GM12878 (cell line): ENCODE measurements around the gene ALPK1. TPM values are rescaled to one million over a fixed set of nuclear protein-coding genes. Genes with fewer than 3 reads are reported as not detected.
A peak's percentile ranks its signal among the peaks of the same experiment; 100 is the strongest.

Source experiments
- ATAC-seq: fragments of 200-7000 bp; cut with Tn5 transposase; 3 replicates; pipeline ENCODE4 v1.9.1; 2020; ENCODE audit warnings: mild to moderate bottlenecking, moderate library complexity
- BruUV-seq: library from RNA; stranded (reverse); fragments of 400-500 nt; replicated peaks from 2 replicates; lab custom pipeline; 2021; lab: Mats Ljungman, UMichigan
- CTCF ChIA-PET: fragments of 300-600 bp; sonication (Branson Sonifier 250); formaldehyde crosslinking; extraction: SDS; loops from one replicate; lab custom pipeline; 2021; ENCODE audit warnings: inconsistent platforms; lab: Yijun Ruan, JAX
- POLR2A ChIA-PET: fragments of 350-600 bp; formaldehyde crosslinking; extraction: SDS; loops from one replicate; lab custom pipeline; 2021; ENCODE audit warnings: inconsistent platforms; lab: Charles Lee
- RAD21 ChIA-PET: fragments of 300-600 bp; sonication (Branson Sonifier 250); formaldehyde crosslinking; loops from one replicate; lab custom pipeline; 2023; ENCODE audit warnings: antibody characterized with exemption; ENCODE audit not compliant: unreplicated experiment; lab: Charles Lee
- SMC1A ChIA-PET: fragments of 300-600 bp; sonication (Branson Sonifier 250); formaldehyde crosslinking; loops from one replicate; lab custom pipeline; 2023; ENCODE audit not compliant: unreplicated experiment, uncharacterized antibody; lab: Charles Lee
- DNase-seq: peaks from one replicate; pipeline ENCODE4 v3.0.0-alpha.2; 2011; ENCODE audit warnings: low read depth, low spot score
- FAIRE-seq: peaks from 3 replicates; lab custom pipeline; 2011; peaks lifted over from hg19 to GRCh38; lab: Jason Lieb, UNC
- H2AFZ ChIP-seq: 2 replicates; pipeline ENCODE4 v1.6.0; 2011; ENCODE audit warnings: low read depth, low read length, control low read depth; ENCODE audit not compliant: control insufficient read depth
- H3K27ac ChIP-seq: 2 replicates; pipeline ENCODE4 v1.5.1; 2011; ENCODE audit warnings: control low read depth; ENCODE audit not compliant: control insufficient read depth, insufficient read depth
- H3K27me3 ChIP-seq, 2 experiments: replicated peaks in 1 of 2; 2 replicates each; pipeline versions ENCODE4 v1.6.0 to v1.6.1; 2011; ENCODE audit warnings: low read length in 1 of 2; ENCODE audit not compliant: control insufficient read depth in 2 of 2, insufficient read depth in 2 of 2
- H3K36me3 ChIP-seq, 2 experiments: 2 replicates each; pipeline ENCODE4 v1.5.1; 2011; ENCODE audit warnings: low read length in 1 of 2; ENCODE audit not compliant: control insufficient read depth in 2 of 2, insufficient read depth in 2 of 2
- H3K4me1 ChIP-seq: 2 replicates; pipeline ENCODE4 v1.6.1; 2011; ENCODE audit warnings: mild to moderate bottlenecking, low read length, moderate library complexity, mixed read lengths; ENCODE audit not compliant: control insufficient read depth, insufficient read depth
- H3K4me2 ChIP-seq: 2 replicates; pipeline ENCODE4 v1.6.0; 2011; ENCODE audit warnings: control low read depth; ENCODE audit not compliant: control insufficient read depth, insufficient read depth
- H3K4me3 ChIP-seq: fragments of 200-600 bp; sonication (generic); 2 replicates; pipeline ENCODE4 v1.5.1; 2016
- H3K79me2 ChIP-seq: 2 replicates; pipeline ENCODE4 v1.6.0; 2011; ENCODE audit warnings: low read length; ENCODE audit not compliant: control insufficient read depth, insufficient read depth
- H3K9ac ChIP-seq: 2 replicates; pipeline ENCODE4 v1.8.0; 2011; ENCODE audit warnings: low read length, control low read depth, mixed read lengths; ENCODE audit not compliant: control insufficient read depth, insufficient read depth
- H3K9me3 ChIP-seq: replicated peaks from 3 replicates; pipeline ENCODE4 v1.5.1; 2011; ENCODE audit warnings: mild to moderate bottlenecking, low read length; ENCODE audit not compliant: control insufficient read depth, insufficient read depth
- H4K20me1 ChIP-seq: 2 replicates; pipeline ENCODE4 v1.6.0; 2011; ENCODE audit not compliant: control insufficient read depth, insufficient read depth
- BHLHE40 ChIP-seq, 2 experiments: fragments of 450-650 bp in 1 of 2; IDR thresholded peaks; 2 replicates each; pipeline ENCODE4 v1.6.1; 2011 to 2017; ENCODE audit warnings: low read depth in 2 of 2, borderline replicate concordance in 1 of 2, improper control_type of control experiment in 1 of 2, low read length in 1 of 2, mild to moderate bottlenecking in 1 of 2
- CBX5 ChIP-seq: sonication (generic); IDR thresholded peaks from 2 replicates; pipeline ENCODE4 v1.6.1; 2016; ENCODE audit warnings: low read depth, moderate library complexity, mild to moderate bottlenecking, inconsistent platforms
- CEBPB ChIP-seq, 2 experiments: fragments of 150-350 bp in 1 of 2; IDR thresholded peaks; 2 replicates each; pipeline ENCODE4 v1.6.1; 2012 to 2014; ENCODE audit warnings: low read depth in 2 of 2, low read length in 2 of 2, borderline replicate concordance in 1 of 2, inconsistent platforms in 1 of 2
- ETV6 ChIP-seq, 2 experiments: fragments of 450-650 bp in 1 of 2; IDR thresholded peaks in 1 of 2; conservative IDR thresholded peaks in 1 of 2; 2 replicates each; pipeline ENCODE4 v1.6.1; 2014; ENCODE audit warnings: antibody characterized with exemption in 1 of 2, borderline replicate concordance in 1 of 2, low read depth in 1 of 2, mild to moderate bottlenecking in 1 of 2, moderate library complexity in 1 of 2
- FOXM1 ChIP-seq: IDR thresholded peaks from 2 replicates; pipeline ENCODE4 v1.6.1; 2012; ENCODE audit warnings: low read depth, mild to moderate bottlenecking, inconsistent platforms, low read length, moderate library complexity
- HDAC2 ChIP-seq: fragments of 200-600 bp; sonication (generic); IDR thresholded peaks from 2 replicates; pipeline ENCODE4 v1.6.1; 2017
- IKZF2 ChIP-seq, 2 experiments: fragments of 450-650 bp; IDR thresholded peaks; 2 replicates each; pipeline ENCODE4 v1.6.1; 2017; ENCODE audit warnings: mild to moderate bottlenecking in 2 of 2, moderate library complexity in 2 of 2
- POLR2AphosphoS5 ChIP-seq: IDR thresholded peaks from 2 replicates; pipeline ENCODE4 v1.6.1; 2011; ENCODE audit warnings: mild to moderate bottlenecking, low read length, inconsistent platforms
- RFX5 ChIP-seq: IDR thresholded peaks from 2 replicates; pipeline ENCODE4 v1.6.1; 2011; ENCODE audit warnings: low read depth, low read length, improper control_type of control experiment
- SREBF1 ChIP-seq: IDR thresholded peaks from 2 replicates; pipeline ENCODE4 v1.6.1; 2012; ENCODE audit warnings: mild to moderate bottlenecking, low read length
- ZBED1 ChIP-seq: IDR thresholded peaks from 2 replicates; pipeline ENCODE4 v1.6.1; 2016; ENCODE audit warnings: borderline replicate concordance
- ZNF207 ChIP-seq: fragments of 450-650 bp; IDR thresholded peaks from 2 replicates; pipeline ENCODE4 v1.6.1; 2014; ENCODE audit warnings: antibody characterized with exemption, mild to moderate bottlenecking, borderline replicate concordance
- WGBS: methylation state at CpG from one replicate; pipeline ENCODE4 v1.1.6; 2016; ENCODE audit warnings: low lambda C conversion rate; ENCODE audit not compliant: insufficient replicate concordance, insufficient coverage; ENCODE audit errors: missing lambda C conversion rate; 5-methylcytosine and 5-hydroxymethylcytosine counted together
- in situ Hi-C: fragments of 300-500 bp; cut with MboI; formaldehyde crosslinking; loops from 9 replicates; pipeline ENCODE4 v1.14.3; 2018; ENCODE audit warnings: mixed read lengths
- intact Hi-C: fragments of 100-400 bp; cut with micrococcal nuclease; formaldehyde crosslinking; loops from one replicate; pipeline ENCODE4 v1.14.2; 2022; ENCODE audit not compliant: unreplicated experiment
- polyA plus RNA-seq, 11 experiments: library from polyadenylated mRNA; depleted of rRNA in 4 of 11; unstranded in 6 of 11; stranded (reverse) in 5 of 11; fragments of >200 nt; fragmentation: Nextera tagmentation in 4 of 11; fragmentation: Illumina TruSeq in 1 of 11; extraction: Ambion mirVana in 4 of 11; extraction: Trizol in 1 of 11; gene quantifications; 1 replicate in 1 of 11; 2 replicates in 10 of 11; pipeline versions ENCODE4 v1.2.1 to v1.2.3, GENCODE V29; 2011 to 2016; ENCODE audit warnings: inconsistent platforms in 2 of 11, missing spikeins in 2 of 11, low read depth in 1 of 11
- total RNA-seq, 4 experiments: library from RNA; depleted of rRNA in 3 of 4; stranded (reverse); fragments of >200 nt in 3 of 4; fragmentation: Illumina TruSeq in 1 of 4; extraction: Trizol in 1 of 4; gene quantifications; 2 replicates each; pipeline versions ENCODE4 v1.2.1 to v1.2.3, GENCODE V29; 2013 to 2021
- TF ChIP-seq, protein P1 (sequence below): IDR thresholded peaks from 2 replicates; pipeline ENCODE4 v1.6.1; 2012; ENCODE audit warnings: low read depth, low read length, improper control_type of control experiment
- TF ChIP-seq, protein P2 (sequence below): fragments of 450-650 bp; formaldehyde crosslinking; IDR thresholded peaks from 2 replicates; pipeline ENCODE4 v1.4.0; 2020; ENCODE audit warnings: mild to moderate bottlenecking, moderate library complexity
- TF ChIP-seq, protein P3 (sequence below): IDR thresholded peaks from 2 replicates; pipeline ENCODE4 v1.6.1; 2011; ENCODE audit warnings: borderline replicate concordance, low read depth, mild to moderate bottlenecking, moderate library complexity, low read length; ENCODE audit not compliant: insufficient read depth, poor library complexity, severe bottlenecking

Gene ALPK1
- total and polyA plus RNA-seq, 10 of the 15 experiments (the other 5 are each of a cell fraction or from before 2014, with no cell fraction given), result 8.5 to 32.3 (median 22.6) TPM

DNA sequence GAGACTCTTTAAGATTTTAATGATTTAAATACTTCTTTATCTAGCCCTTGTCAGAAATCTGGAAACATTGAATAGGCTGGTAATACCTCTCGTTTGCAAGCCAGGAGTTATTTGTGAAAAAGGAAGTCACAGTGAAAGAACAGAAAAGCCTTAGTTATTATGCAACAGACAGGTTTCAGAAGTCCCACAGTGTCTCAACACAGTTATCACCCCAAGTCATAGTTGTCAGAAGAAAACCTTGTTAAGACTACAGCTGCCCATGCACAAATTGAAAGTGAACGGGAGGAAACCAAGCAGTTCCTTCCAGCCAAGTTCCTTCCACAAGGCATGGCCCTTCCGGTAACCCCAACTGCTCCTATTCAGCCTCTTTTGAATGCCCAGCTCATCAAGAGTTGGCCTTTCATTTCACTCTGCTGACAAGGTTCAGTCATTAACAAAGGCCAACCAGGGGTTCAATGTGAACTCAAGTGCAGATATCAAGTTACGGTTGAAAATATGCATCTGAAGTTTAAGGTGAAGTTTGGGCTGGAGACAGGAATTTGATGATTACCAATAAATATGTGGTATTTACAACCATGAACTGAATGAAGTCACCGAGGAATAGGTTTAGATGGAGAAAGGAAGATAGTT, 15.6 kb downstream of the ALPK1 start (continued):
- TF ChIP-seq, protein P1, sequence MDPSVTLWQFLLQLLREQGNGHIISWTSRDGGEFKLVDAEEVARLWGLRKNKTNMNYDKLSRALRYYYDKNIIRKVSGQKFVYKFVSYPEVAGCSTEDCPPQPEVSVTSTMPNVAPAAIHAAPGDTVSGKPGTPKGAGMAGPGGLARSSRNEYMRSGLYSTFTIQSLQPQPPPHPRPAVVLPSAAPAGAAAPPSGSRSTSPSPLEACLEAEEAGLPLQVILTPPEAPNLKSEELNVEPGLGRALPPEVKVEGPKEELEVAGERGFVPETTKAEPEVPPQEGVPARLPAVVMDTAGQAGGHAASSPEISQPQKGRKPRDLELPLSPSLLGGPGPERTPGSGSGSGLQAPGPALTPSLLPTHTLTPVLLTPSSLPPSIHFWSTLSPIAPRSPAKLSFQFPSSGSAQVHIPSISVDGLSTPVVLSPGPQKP, result no peak
- peak; percentile 59 to 89; a peak in 3 of 4 replicates for TF ChIP-seq CEBPB (IDR thresholded peaks at IDR 0.05; ENCODE audit: borderline replicate concordance in 1 of 2, low read depth in 2 of 2, low read length in 2 of 2)
- TF ChIP-seq IKZF2 (IDR thresholded peaks at IDR 0.05), result peak; percentile 76 to 80
- peak in 1 of 2 experiments; percentile 99; a peak in 2 of 4 replicates for TF ChIP-seq ETV6 (conservative IDR thresholded peaks at IDR 0.05 in 1 of 2, IDR thresholded peaks at IDR 0.05 in 1 of 2; ENCODE audit: borderline replicate concordance in 1 of 2, low read depth in 1 of 2)
- peak; percentile 71; the same call in 1 of the 2 replicates for TF ChIP-seq POLR2AphosphoS5
- peak; percentile 53; the same call in 1 of the 2 replicates for TF ChIP-seq FOXM1
- peak; percentile 46; the same call in 1 of the 2 replicates for TF ChIP-seq CBX5
- no peak for TF ChIP-seq ZNF207

DNA sequence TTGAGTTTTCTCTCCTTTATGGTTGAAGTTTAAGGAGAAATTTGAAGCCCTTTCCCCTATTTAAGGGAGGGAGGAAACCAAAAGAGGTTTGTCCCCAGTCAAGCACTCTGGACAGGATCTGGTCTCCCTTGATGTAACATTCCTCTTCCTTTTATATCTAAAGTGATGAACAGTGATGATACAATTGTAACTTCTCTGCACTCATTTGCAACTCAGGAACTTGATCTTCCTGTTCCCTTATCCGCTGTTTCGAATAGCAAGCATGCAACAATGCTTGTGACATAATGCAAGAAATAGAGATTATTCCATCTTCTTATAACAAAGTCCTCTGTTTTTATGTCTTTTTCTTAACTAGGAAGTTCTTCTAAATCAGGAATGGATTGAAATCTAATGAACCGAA, 18.3 kb downstream of the ALPK1 start:
- ChIA-PET RAD21 (no interaction called here), CTCF (no interaction called here), SMC1A (no interaction called here), POLR2A (interaction anchor here (0.7 kb wide), 1 partner anchor 206 kb away, joined by 4 read pairs; no protein-coding TSS in a partner anchor)
- FAIRE-seq (no peak), ATAC-seq (no peak), DNase-seq (no peak)
- peak overlapping the region; percentile 17; the same call in 1 of the 2 replicates for H3K4me2 ChIP-seq
- no peak overlapping the region for H3K9ac ChIP-seq
- 14% methylated on average over 3 of the region's 3 CpGs for WGBS
- peaks cover 13% of the 10 kb centered on the region for H3K79me2 ChIP-seq
- no TSS peak for BruUV-seq
- H3K4me1 ChIP-seq, result peaks cover 44% of the 10 kb centered on the region
- in situ Hi-C loops, result no loop called here
- no peaks in the 10 kb centered on the region for H4K20me1 ChIP-seq
- H3K27ac ChIP-seq, result no peak overlapping the region; the same call in 1 of the 2 replicates
- no peaks in the 10 kb centered on the region for H3K36me3 ChIP-seq
- TF ChIP-seq RFX5 (no peak), ZBED1 (no peak), BHLHE40 (IDR thresholded peaks at IDR 0.05; ENCODE audit: borderline replicate concordance in 1 of 2, low read depth in 2 of 2, low read length in 1 of 2) (no peak), HDAC2 (no peak), SREBF1 (no peak)
- TF ChIP-seq, protein P2, sequence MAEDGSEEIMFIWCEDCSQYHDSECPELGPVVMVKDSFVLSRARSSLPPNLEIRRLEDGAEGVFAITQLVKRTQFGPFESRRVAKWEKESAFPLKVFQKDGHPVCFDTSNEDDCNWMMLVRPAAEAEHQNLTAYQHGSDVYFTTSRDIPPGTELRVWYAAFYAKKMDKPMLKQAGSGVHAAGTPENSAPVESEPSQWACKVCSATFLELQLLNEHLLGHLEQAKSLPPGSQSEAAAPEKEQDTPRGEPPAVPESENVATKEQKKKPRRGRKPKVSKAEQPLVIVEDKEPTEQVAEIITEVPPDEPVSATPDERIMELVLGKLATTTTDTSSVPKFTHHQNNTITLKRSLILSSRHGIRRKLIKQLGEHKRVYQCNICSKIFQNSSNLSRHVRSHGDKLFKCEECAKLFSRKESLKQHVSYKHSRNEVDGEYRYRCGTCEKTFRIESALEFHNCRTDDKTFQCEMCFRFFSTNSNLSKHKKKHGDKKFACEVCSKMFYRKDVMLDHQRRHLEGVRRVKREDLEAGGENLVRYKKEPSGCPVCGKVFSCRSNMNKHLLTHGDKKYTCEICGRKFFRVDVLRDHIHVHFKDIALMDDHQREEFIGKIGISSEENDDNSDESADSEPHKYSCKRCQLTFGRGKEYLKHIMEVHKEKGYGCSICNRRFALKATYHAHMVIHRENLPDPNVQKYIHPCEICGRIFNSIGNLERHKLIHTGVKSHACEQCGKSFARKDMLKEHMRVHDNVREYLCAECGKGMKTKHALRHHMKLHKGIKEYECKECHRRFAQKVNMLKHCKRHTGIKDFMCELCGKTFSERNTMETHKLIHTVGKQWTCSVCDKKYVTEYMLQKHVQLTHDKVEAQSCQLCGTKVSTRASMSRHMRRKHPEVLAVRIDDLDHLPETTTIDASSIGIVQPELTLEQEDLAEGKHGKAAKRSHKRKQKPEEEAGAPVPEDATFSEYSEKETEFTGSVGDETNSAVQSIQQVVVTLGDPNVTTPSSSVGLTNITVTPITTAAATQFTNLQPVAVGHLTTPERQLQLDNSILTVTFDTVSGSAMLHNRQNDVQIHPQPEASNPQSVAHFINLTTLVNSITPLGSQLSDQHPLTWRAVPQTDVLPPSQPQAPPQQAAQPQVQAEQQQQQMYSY (CRISPR knock-in tag), result no peak
- TF ChIP-seq, protein P3, sequence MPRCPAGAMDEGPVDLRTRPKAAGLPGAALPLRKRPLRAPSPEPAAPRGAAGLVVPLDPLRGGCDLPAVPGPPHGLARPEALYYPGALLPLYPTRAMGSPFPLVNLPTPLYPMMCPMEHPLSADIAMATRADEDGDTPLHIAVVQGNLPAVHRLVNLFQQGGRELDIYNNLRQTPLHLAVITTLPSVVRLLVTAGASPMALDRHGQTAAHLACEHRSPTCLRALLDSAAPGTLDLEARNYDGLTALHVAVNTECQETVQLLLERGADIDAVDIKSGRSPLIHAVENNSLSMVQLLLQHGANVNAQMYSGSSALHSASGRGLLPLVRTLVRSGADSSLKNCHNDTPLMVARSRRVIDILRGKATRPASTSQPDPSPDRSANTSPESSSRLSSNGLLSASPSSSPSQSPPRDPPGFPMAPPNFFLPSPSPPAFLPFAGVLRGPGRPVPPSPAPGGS, result no peak
- intact Hi-C loops, result loop anchor here (5.0 kb wide), 1 partner anchor 83 kb away; the partner anchor contains the start of gene AP1AR
- H2AFZ ChIP-seq, result no peak overlapping the region
- H3K9me3 ChIP-seq, result no peaks in the 10 kb centered on the region; the same call in 2 of the 3 replicates
- H3K27me3 ChIP-seq, result no peaks in the 10 kb centered on the region
- H3K4me3 ChIP-seq, result no peak overlapping the region
